Cardiac muscle cell (in vitro differentiated cells and primary cell): ENCODE results near the gene ACAA1. TPM values are rescaled to one million over a fixed set of nuclear protein-coding genes. Genes with fewer than 3 reads are reported as not detected.

Source experiments
- DNase-seq, 2 donors: peaks; one replicate each; pipeline versions ENCODE4 v3.0.0 to v3.0.0-alpha.2; 2010 to 2017; ENCODE audit warnings: low read depth in 1 of 2, low spot score in 1 of 2
- H3K27ac ChIP-seq: fragments of 200-600 bp; sonication (generic); 2 replicates; pipeline ENCODE4 v1.5.1; 2016
- H3K27me3 ChIP-seq: fragments of 200-600 bp; sonication (generic); 2 replicates; pipeline ENCODE4 v1.6.0; 2016; ENCODE audit warnings: control low read depth
- H3K36me3 ChIP-seq: fragments of 200-600 bp; sonication (generic); 2 replicates; pipeline ENCODE4 v1.5.1; 2016; ENCODE audit warnings: control low read depth
- H3K4me1 ChIP-seq: fragments of 200-600 bp; sonication (generic); 2 replicates; pipeline ENCODE4 v1.8.1; 2017; ENCODE audit warnings: low read depth, mild to moderate bottlenecking, mixed run types
- H3K4me3 ChIP-seq: fragments of 200-600 bp; sonication (generic); 2 replicates; pipeline ENCODE4 v1.5.1; 2016; ENCODE audit warnings: mild to moderate bottlenecking
- H3K9me3 ChIP-seq: fragments of 200-600 bp; sonication (generic); 2 replicates; pipeline ENCODE4 v1.5.1; 2017; ENCODE audit warnings: low read depth, mild to moderate bottlenecking, control low read depth
- CTCF ChIP-seq: IDR thresholded peaks from 2 replicates; pipeline ENCODE4 v1.5.1; 2012; ENCODE audit warnings: low read depth, mild to moderate bottlenecking, low read length
- polyA plus RNA-seq: library from polyadenylated mRNA; unstranded; fragments of >200 nt; fragmentation: Nextera tagmentation; extraction: Ambion mirVana; gene quantifications from 2 replicates; pipeline ENCODE4 v1.2.1, GENCODE V29; 2016
- total RNA-seq: library from RNA; depleted of rRNA; stranded (reverse); fragments of >200 nt; gene quantifications from 2 replicates; pipeline ENCODE4 v1.2.3, GENCODE V29; 2016

Gene ACAA1
- total and polyA plus RNA-seq, 2 experiments from 2014 or later = 62.8 to 104 TPM

DNA sequence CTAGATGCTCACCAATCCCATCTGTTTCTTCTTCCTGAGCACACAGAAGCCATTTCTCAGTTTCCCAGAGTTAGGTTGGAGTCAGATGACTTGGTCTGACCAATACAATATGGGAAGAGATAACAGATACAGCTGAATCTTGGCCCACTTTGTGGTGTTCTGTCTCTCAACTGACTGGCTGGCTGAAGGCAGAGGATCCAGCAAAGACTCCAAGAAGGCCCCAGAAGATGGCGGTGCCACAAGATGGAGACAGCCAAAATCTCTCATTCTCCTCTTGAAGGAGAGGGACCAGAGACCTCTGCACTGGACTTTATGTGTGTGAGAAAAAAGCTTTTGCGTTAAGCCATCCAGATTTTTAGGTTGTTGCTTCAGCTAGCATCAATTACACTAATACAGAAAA lies 20.2 kb upstream of the ACAA1 start:
- DNase-seq = no peak
- TF ChIP-seq CTCF = no peak
- no peaks in the 10 kb centered on the region for H3K36me3 ChIP-seq
- H3K9me3 ChIP-seq = no peaks in the 10 kb centered on the region
- no peak overlapping the region for H3K27ac ChIP-seq
- H3K4me3 ChIP-seq = no peak overlapping the region
- no peaks in the 10 kb centered on the region for H3K27me3 ChIP-seq
- no peaks in the 10 kb centered on the region for H3K4me1 ChIP-seq

DNA sequence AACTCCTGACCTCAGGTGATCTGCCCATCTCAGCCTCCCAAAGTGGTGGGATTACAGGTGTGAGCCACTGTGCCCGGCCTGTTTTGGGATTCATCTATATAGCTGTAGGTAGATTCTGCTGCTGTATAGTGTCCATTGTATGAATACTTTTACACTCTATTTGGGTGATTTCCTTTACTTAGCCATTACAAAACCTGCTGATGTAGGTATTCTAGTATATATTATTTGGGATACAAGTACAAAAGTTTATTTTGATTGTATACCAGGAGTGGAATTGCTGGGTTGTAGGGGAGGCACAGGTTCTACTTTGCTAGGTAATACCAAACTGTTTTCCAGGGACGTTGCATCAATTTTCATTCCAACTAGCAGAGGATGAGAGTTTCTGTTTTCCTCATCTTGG lies 18.9 kb upstream of the ACAA1 start:
- DNase-seq = no peak
- no peak for TF ChIP-seq CTCF
- Histone ChIP-seq H3K36me3 (no peaks in the 10 kb centered on the region), H3K4me3 (no peak overlapping the region), H3K27ac (no peak overlapping the region), H3K4me1 (no peaks in the 10 kb centered on the region), H3K27me3 (no peaks in the 10 kb centered on the region), H3K9me3 (no peaks in the 10 kb centered on the region)

DNA sequence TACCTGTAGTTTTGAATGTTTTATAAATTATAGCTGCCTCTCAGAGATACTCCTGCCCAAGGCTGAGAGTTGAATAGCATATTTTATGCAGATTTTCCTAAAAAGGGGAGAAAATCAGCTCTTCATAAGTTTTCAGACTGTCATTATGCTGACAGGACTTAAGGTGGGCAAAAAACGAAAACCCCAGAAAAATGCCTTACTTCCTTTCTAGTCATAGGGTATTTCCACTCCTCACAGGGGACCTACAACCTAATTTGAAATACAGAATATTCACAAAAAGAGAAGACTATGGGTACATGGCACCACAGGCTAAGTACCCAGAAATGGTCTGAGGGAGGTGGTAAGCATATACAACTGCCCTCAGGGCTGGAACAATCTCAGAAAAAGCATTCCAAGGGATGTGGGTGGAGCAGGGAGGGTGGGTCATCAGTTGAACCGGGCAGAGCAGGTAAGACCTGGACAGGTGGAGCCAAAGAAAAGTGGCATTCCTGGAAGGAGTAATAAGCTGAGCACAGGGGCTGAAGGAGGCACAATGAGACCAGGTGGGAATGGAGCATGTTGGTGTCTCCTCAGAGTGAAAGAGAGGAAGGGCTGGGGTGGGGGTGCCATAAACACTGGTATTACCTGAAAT lies 17.8 kb upstream of the ACAA1 start:
- Histone ChIP-seq H3K4me3 (no peak overlapping the region), H3K9me3 (no peaks in the 10 kb centered on the region), H3K36me3 (no peaks in the 10 kb centered on the region), H3K27ac (no peak overlapping the region), H3K4me1 (no peaks in the 10 kb centered on the region), H3K27me3 (no peaks in the 10 kb centered on the region)
- DNase-seq = no peak
- TF ChIP-seq CTCF = no peak

GRCh38 chr3:38154033-38154494 lies 17.1 kb upstream of the ACAA1 start:
- no peaks in the 10 kb centered on the region for H3K27me3 ChIP-seq

DNA sequence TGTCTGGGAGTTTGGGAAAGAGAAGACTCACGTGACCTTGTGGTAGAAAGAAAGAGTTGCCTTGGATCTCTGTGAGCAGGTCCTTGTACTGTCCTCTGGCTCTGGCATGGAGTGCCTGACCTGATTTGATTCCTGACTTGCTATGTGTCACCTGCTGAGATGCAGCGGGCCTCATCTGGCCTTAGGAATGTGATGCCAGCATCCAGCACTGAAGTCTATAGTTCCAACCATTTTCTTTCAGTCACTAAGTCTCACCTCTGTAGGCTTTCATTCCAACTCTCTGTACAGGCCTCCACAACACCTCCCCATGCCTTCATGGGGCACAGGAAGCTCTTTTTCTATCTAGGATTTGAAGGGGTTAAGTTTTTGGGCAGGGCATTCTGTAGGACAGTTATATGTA lies 16.3 kb upstream of the ACAA1 start:
- no peaks in the 10 kb centered on the region for H3K27me3 ChIP-seq
- no peaks in the 10 kb centered on the region for H3K36me3 ChIP-seq
- no peaks in the 10 kb centered on the region for H3K4me1 ChIP-seq
- DNase-seq = no peak
- no peak for TF ChIP-seq CTCF
- no peak overlapping the region for H3K4me3 ChIP-seq
- H3K9me3 ChIP-seq = no peaks in the 10 kb centered on the region
- no peak overlapping the region for H3K27ac ChIP-seq

More at GRCh38 chr3:38154033-38154494, 17.1 kb upstream of the ACAA1 start:
- Histone ChIP-seq H3K4me3 (no peak overlapping the region), H3K4me1 (no peaks in the 10 kb centered on the region), H3K36me3 (no peaks in the 10 kb centered on the region), H3K27ac (no peak overlapping the region), H3K9me3 (no peaks in the 10 kb centered on the region)
- no peak for TF ChIP-seq CTCF
- peak in 1 of 2 donors; percentile 91 for DNase-seq

DNA sequence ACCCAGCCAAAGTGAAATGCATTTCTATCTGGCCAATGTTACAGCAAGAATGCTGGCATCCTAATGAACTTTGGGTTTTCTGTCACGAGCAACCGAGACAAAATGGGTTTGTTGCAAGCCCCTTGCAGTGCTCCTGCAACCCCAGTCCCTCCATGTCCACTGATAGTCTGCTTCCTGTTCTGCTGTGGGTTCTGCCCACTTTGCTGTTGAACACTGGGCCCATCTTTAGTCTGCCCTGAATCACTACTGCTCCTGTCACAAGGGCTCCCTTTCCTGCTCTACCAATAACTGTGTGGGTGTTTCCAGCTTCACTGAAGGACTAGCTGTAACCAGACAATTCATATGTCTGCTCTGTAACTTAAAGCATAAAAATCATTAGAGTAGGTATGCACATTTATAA lies 15.7 kb upstream of the ACAA1 start:
- H3K9me3 ChIP-seq = no peaks in the 10 kb centered on the region
- no peaks in the 10 kb centered on the region for H3K36me3 ChIP-seq
- no peak overlapping the region for H3K27ac ChIP-seq
- H3K27me3 ChIP-seq = no peaks in the 10 kb centered on the region
- no peak overlapping the region for H3K4me3 ChIP-seq
- no peaks in the 10 kb centered on the region for H3K4me1 ChIP-seq
- DNase-seq = no peak
- no peak for TF ChIP-seq CTCF
